Measurements from ENCODE around the gene MED13L. TPM values are rescaled to one million over a fixed set of nuclear protein-coding genes. Genes with fewer than 3 reads are reported as not detected.
A peak's percentile ranks its signal among the peaks of the same experiment; 100 is the strongest.
"Not testable (repeated sequence)": the region's sequence is repeated elsewhere in the genome, so short reads cannot be mapped to it uniquely, and the experiment has no call there.

Gene MED13L
- total RNA-seq, 1 experiment from 2014 or later: 37.8 TPM

- DNase-seq (ENCODE audit: low spot score): no peak
Observed at GRCh38 chr12:116055895-116056607, 221.4 kb downstream of the MED13L start.

GRCh38 chr12:116054280-116054679 lies 223.2 kb downstream of the MED13L start:
- DNase-seq (ENCODE audit: low spot score): no peak

GRCh38 chr12:116053479-116054200 lies 223.9 kb downstream of the MED13L start:
- DNase-seq (ENCODE audit: low spot score): no peak

DNA sequence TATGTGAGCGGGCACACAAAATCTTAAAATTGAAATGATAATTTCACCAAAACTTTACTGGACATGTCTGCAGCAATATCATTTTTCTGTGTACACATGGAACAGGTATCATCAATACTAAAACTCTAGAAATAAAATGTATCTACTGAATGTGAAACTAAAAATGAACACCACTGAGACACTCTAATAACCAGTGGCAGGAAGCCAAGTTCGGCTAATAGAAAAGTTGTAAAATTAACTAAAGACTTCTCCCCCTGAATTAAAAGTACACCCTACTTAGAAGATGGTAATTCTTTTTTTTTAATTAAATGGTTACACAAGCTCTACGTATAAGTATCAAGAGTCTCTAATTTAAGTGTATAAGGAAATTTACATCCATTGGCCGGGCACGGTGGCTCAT lies 227.2 kb downstream of the MED13L start:
- DNase-seq (ENCODE audit: low spot score): no peak

GRCh38 chr12:116048879-116049278 lies 228.6 kb downstream of the MED13L start:
- no peak for DNase-seq (ENCODE audit: low spot score)

GRCh38 chr12:116046039-116046438 lies 231.5 kb downstream of the MED13L start:
- no peak for DNase-seq (ENCODE audit: low spot score)

DNA sequence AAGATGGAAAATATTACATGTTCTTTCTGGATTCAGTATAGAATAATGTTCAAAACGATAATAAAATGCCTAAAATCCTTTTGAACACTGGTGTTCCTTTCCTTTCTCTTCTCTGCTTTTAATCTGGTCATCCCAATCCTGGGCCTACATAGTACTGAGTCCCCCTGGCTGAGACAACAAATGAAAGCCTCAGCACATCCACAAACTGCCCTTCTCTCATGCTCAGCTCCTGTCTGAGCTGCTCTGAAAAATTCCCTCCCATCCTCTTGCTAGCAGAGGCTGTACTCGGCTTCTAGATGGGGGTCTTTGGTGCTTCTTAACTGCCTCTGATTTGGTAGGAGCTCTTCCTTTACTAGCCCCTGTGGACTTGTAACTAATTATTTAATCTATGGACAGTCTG lies 232.3 kb downstream of the MED13L start:
- no peak for DNase-seq (ENCODE audit: low spot score)

- no peak for DNase-seq (ENCODE audit: low spot score)
Observed at GRCh38 chr12:116043659-116044535, 233.6 kb downstream of the MED13L start.

GRCh38 chr12:116040402-116040801 lies 237.1 kb downstream of the MED13L start:
- DNase-seq (ENCODE audit: low spot score): peak; percentile 14

- DNase-seq (ENCODE audit: low spot score): no peak
Observed at GRCh38 chr12:116039081-116039480, 238.4 kb downstream of the MED13L start.

GRCh38 chr12:116037941-116038837 lies 239.3 kb downstream of the MED13L start:
- DNase-seq (ENCODE audit: low spot score): peak; percentile 61

DNA sequence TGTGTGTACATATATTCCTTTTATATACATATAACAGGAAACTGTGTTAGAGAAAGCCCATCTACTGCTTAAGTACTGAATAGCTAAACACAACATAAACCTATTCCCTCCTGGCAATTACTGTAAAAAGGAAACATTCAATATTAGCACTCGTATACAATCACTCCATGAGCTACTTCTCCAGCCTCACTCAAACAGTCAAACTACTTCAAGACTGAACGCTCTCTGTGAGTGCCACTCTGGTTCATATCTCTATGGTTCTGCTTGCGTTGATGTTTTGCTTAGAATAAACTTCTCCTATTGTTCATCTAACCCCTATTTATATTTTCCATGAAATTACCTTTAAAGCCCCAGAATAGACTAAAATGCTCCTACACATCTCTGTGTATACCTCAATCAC lies 243.7 kb downstream of the MED13L start:
- DNase-seq (ENCODE audit: low spot score): no peak

GRCh38 chr12:116031624-116032023 lies 245.9 kb downstream of the MED13L start:
- not testable (repeated sequence) for DNase-seq (ENCODE audit: low spot score)

GRCh38 chr12:116028619-116029018 lies 248.9 kb downstream of the MED13L start:
- DNase-seq (ENCODE audit: low spot score): no peak

GRCh38 chr12:116027551-116027821 lies 250.0 kb downstream of the MED13L start:
- DNase-seq (ENCODE audit: low spot score): no peak

- no peak for DNase-seq (ENCODE audit: low spot score)
Observed at GRCh38 chr12:116026768-116027550, 250.5 kb downstream of the MED13L start.

DNA sequence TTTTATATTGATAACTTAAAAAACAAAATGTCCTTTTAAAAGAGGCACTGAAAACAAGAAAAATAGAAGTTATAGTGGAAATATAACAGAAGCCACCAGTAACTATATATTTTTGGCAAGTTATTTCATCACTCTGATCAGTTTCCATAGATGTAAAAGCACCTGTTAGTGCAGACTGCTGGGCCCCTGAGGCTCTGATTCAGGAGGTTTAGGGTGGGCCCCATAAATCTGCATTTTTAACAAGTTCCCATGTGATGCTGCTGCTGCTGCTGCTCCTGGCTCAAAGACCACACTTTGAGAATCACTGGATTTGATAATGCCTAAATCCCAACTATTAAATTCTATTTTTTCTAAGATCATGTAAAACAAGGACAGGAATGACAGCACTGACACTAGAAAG lies 251.1 kb downstream of the MED13L start:
- DNase-seq (ENCODE audit: low spot score): no peak

DNA sequence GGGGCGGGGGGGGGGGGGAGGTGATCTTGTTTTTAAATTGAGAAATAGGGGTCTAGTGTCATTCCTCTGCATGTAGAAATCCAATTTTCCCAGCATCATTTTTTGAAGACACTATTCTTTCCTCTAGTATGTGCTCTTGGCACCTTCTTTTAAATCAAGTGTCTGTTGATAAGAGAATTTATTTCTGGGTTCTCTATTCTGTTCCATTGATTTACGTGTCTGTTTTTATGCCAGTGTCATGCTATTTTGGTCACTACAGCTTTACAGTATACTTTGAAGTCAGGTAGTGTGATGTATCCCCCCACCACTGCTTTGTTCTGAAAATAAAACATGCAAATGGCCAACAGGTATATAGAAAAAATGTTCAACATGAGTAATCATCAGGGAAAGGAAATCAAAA lies 252.7 kb downstream of the MED13L start:
- no peak for DNase-seq (ENCODE audit: low spot score)

DNA sequence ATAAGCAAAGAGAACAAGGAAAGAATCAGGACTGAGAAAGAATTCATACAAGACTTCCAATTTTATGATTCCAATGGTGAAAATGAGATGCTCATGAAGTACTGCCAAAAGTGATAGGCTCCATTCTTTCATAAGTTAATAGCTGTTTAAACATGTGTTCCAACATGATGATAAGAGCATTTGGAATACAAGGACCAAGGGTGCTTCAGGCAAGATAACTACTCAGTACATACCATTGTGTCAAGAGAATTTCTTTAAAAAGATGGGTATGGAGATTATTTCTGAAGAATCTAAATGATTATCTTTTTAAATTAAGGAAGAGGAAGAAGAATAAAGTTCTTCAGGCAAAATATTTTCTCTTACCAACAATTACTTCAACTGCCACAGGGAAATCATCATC lies 258.1 kb downstream of the MED13L start:
- DNase-seq (ENCODE audit: low spot score): no peak

GRCh38 chr12:116018282-116018681 lies 259.2 kb downstream of the MED13L start:
- DNase-seq (ENCODE audit: low spot score): no peak

GRCh38 chr12:116015525-116015924 lies 262.0 kb downstream of the MED13L start:
- peak; percentile 22 for DNase-seq (ENCODE audit: low spot score)

All from A172 (cell line).